Peyer's patch (tissue), 4 donors: ENCODE results near the gene ELAC1. TPM values are rescaled to one million over a fixed set of nuclear protein-coding genes. Genes with fewer than 3 reads are reported as not detected.

Source experiments
- DNase-seq, 3 donors: peaks; one replicate each; pipeline ENCODE4 v3.0.0-alpha.2; 2017 to 2019
- H3K27ac ChIP-seq, 4 donors: fragments of 200-600 bp; sonication (generic); one replicate each; pipeline ENCODE4 v1.5.1; 2016 to 2019
- H3K27me3 ChIP-seq, 2 donors: fragments of 200-600 bp; sonication (generic); one replicate each; pipeline ENCODE4 v1.5.1; 2019
- H3K36me3 ChIP-seq, 3 donors: fragments of 200-600 bp; sonication (generic); one replicate each; pipeline ENCODE4 v1.5.1; 2016 to 2019
- H3K4me1 ChIP-seq, 4 donors: fragments of 200-600 bp; sonication (generic); one replicate each; pipeline ENCODE4 v1.5.1; 2016 to 2019
- H3K4me3 ChIP-seq, 4 donors: fragments of 200-600 bp; sonication (generic); 1 replicate in 3 of 4; 2 replicates in 1 of 4; pipeline ENCODE4 v1.5.1; 2016 to 2019; ENCODE audit warnings: mild to moderate bottlenecking in 1 of 4
- H3K9me3 ChIP-seq, 4 donors: fragments of 200-600 bp; sonication (generic); one replicate each; pipeline ENCODE4 v1.5.1; 2016 to 2019; ENCODE audit warnings: mild to moderate bottlenecking in 1 of 4
- POLR2A ChIP-seq, 2 donors: fragments of 450-650 bp; IDR thresholded peaks; one replicate each; pipeline ENCODE4 v1.5.1; 2017; ENCODE audit warnings: antibody characterized with exemption in 2 of 2, mild to moderate bottlenecking in 2 of 2, moderate library complexity in 2 of 2
- total RNA-seq, 4 donors: library from RNA; depleted of rRNA; stranded (reverse); fragments of >200 nt; gene quantifications; one replicate each; pipeline ENCODE4 v1.1.0, GENCODE V29; 2016
- TF ChIP-seq, protein P1 (sequence below), 6 experiments: fragments of 450-650 bp in 4 of 6; fragments of 200-600 bp in 2 of 6; sonication (generic) in 1 of 6; IDR thresholded peaks; one replicate each; pipeline ENCODE4 v1.5.1; 2017 to 2019; ENCODE audit warnings: antibody characterized with exemption in 6 of 6, mild to moderate bottlenecking in 3 of 6, moderate library complexity in 1 of 6

Gene ELAC1
- total RNA-seq, 4 donors from 2014 or later = 7.1 to 15.5 (median 8.5) TPM

- TF ChIP-seq, protein P1, sequence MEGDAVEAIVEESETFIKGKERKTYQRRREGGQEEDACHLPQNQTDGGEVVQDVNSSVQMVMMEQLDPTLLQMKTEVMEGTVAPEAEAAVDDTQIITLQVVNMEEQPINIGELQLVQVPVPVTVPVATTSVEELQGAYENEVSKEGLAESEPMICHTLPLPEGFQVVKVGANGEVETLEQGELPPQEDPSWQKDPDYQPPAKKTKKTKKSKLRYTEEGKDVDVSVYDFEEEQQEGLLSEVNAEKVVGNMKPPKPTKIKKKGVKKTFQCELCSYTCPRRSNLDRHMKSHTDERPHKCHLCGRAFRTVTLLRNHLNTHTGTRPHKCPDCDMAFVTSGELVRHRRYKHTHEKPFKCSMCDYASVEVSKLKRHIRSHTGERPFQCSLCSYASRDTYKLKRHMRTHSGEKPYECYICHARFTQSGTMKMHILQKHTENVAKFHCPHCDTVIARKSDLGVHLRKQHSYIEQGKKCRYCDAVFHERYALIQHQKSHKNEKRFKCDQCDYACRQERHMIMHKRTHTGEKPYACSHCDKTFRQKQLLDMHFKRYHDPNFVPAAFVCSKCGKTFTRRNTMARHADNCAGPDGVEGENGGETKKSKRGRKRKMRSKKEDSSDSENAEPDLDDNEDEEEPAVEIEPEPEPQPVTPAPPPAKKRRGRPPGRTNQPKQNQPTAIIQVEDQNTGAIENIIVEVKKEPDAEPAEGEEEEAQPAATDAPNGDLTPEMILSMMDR (IDR thresholded peaks at IDR 0.05) = no peak
- no peak for TF ChIP-seq POLR2A (IDR thresholded peaks at IDR 0.05)
- no peaks in the 10 kb centered on the region for H3K9me3 ChIP-seq
- no peaks in the 10 kb centered on the region for H3K36me3 ChIP-seq
- DNase-seq = no peak
- no peaks in the 10 kb centered on the region for H3K27me3 ChIP-seq
- H3K4me3 ChIP-seq = no peak overlapping the region
- H3K27ac ChIP-seq = no peak overlapping the region
- no peaks in the 10 kb centered on the region for H3K4me1 ChIP-seq
These were observed 43.9 kb downstream of the ELAC1 start for GRCh38 chr18:51011709-51012108.

- Histone ChIP-seq H3K4me3 (no peak overlapping the region), H3K9me3 (no peaks in the 10 kb centered on the region), H3K4me1 (no peaks in the 10 kb centered on the region), H3K27me3 (no peaks in the 10 kb centered on the region), H3K36me3 (no peaks in the 10 kb centered on the region), H3K27ac (no peak overlapping the region)
- DNase-seq = no peak
- TF ChIP-seq POLR2A (IDR thresholded peaks at IDR 0.05) = no peak
- TF ChIP-seq, protein P1 (IDR thresholded peaks at IDR 0.05) = no peak
These were observed 44.6 kb downstream of the ELAC1 start for GRCh38 chr18:51012441-51012840.

DNA sequence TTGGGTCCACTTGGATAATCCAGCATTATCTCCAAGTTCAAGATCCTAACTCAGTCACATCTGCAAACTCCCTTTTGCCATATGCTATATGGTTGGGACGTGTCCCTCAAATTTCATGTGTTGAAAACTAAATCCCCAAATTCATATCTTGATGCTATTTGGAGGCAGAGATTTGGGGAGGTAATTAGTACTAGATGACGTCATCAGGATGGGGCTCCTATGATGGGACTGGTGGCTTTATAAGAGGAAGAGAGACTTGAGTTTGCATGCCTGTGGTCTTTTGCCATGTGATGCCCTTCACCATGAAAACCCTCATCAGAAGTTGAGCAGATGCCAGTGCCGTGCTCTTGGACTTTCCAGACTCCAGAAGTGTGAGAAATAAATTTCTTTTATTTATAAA is 45.4 kb downstream of the ELAC1 start:
- Histone ChIP-seq H3K4me1 (no peaks in the 10 kb centered on the region), H3K27ac (no peak overlapping the region), H3K27me3 (no peaks in the 10 kb centered on the region), H3K36me3 (no peaks in the 10 kb centered on the region), H3K9me3 (no peaks in the 10 kb centered on the region), H3K4me3 (no peak overlapping the region)
- no peak for TF ChIP-seq POLR2A (IDR thresholded peaks at IDR 0.05)
- TF ChIP-seq, protein P1 (IDR thresholded peaks at IDR 0.05) = no peak
- no peak for DNase-seq

DNA sequence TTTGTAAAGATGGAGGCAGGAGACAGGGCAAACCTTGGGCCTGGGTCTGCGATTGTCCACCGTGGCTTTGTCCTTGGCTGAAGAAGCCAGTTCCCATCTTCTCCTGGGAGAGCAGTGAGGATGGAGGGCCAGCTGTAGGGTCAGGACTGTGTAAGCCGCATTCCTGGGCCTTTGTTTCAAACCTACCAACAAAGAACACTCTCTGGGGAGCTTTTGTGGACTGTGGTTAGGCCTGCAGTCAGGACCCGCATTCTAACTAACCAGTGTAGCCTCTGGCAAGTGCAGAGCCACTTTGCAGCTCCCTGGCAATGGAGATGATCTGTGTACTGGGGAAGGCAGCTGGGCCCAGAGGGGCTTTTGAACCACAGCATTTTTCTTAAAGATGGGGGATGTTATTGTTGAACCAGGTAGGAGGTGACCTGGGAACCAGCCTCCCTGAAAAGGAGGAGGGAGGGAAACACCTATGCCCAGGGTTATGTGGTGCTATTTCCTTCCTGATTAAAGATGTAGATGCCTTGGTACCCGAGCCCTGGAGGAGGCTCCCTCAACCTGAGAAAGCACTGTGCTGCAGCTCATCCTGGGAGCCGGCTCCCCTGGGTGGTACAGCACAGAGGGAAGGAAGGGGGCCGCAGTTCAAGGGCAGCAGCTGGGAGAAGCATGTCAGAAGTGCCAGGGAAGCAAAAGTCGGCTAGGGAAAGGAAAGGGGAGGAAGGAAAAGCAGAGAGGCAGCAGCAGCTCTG is 49.5 kb downstream of the ELAC1 start:
- no peak for TF ChIP-seq POLR2A (IDR thresholded peaks at IDR 0.05)
- TF ChIP-seq, protein P1 (IDR thresholded peaks at IDR 0.05) = no peak
- no peaks in the 10 kb centered on the region for H3K36me3 ChIP-seq

GRCh38 chr18:51020536-51020935 is 52.7 kb downstream of the ELAC1 start:
- DNase-seq = no peak
- no peak for TF ChIP-seq POLR2A (IDR thresholded peaks at IDR 0.05)
- TF ChIP-seq, protein P1 (IDR thresholded peaks at IDR 0.05) = no peak
- H3K4me3 ChIP-seq = no peak overlapping the region
- H3K4me1 ChIP-seq = no peaks in the 10 kb centered on the region
- no peaks in the 10 kb centered on the region for H3K27me3 ChIP-seq
- H3K9me3 ChIP-seq = no peaks in the 10 kb centered on the region
- H3K36me3 ChIP-seq = no peaks in the 10 kb centered on the region
- no peak overlapping the region for H3K27ac ChIP-seq

More for the DNA sequence above, 49.5 kb downstream of the ELAC1 start:
- H3K4me3 ChIP-seq = no peak overlapping the region
- H3K4me1 ChIP-seq = no peaks in the 10 kb centered on the region
- H3K27ac ChIP-seq = no peak overlapping the region
- DNase-seq = no peak
- H3K9me3 ChIP-seq = no peaks in the 10 kb centered on the region
- no peaks in the 10 kb centered on the region for H3K27me3 ChIP-seq
